Right ventricle myocardium inferior (tissue), 1 donor: ENCODE measurements around the gene DCTPP1. TPM values are rescaled to one million over a fixed set of nuclear protein-coding genes. Genes with fewer than 3 reads are reported as not detected.

ENCODE experiments used
- ATAC-seq: fragments of 200-7000 bp; cut with Tn5 transposase; one replicate; pipeline ENCODE4 v1.9.1; 2020; ENCODE audit warnings: mild to moderate bottlenecking, moderate library complexity
- DNase-seq: peaks from one replicate; pipeline ENCODE4 v3.0.0; 2021; ENCODE audit errors: missing footprints
- intact Hi-C: fragments of 100-400 bp; cut with DNase I; formaldehyde crosslinking; loops from one replicate; pipeline ENCODE4 v1.11.0; 2022
- total RNA-seq: library from RNA; stranded (reverse); fragmentation: NEBNext Ultra II Directional; extraction: Animal tissue kit (Norgen Biotek cat#: 25700); gene quantifications from one replicate; pipeline ENCODE4 v1.2.1, GENCODE V29; 2021
- donor health status: DM: no; HTN: yes; CAD: no; lungs with severe emphysema.

DCTPP1 gene
- total RNA-seq, 1 donor from 2014 or later, result 35.2 TPM

DNA sequence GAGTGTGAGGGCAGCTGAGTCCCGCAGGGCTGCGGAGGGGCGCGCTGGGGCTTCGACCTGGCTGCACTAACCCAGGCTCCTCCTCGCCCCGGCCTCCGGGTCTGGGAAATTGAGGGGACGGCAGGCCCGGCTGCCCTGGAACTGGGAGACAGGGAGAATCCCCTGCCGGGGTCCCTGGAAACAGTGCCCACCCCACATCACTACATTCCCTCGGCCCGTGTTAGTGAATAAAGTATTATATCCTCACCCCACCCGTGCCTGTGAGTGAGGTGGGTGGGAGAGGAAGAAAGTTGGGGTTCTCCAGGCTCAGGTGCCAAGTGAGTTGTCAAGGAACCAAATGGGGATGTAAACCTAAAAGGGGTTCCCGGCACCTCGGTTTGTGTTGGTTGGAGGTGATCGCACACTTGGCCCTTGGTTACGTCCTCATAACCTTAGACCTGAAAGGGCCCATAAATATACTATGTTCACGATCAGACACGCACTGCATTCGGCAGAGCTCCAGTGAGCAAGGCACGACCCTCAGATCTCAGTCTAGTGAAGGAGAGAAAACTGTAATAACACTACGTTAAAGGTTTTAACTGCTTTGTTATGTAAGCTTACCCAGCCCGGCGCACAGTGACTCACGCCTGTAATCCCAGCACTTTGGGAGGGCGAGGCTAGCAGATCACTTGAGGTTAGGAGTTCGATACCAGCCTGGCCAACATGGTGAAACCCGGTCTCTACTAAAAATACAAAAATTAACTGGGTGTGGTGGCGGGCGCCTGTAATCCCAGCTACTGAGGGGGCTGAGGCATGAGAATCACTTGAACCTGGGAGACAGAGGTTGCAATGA is 11.3 kb downstream of the DCTPP1 start:
- intact Hi-C loops, result no loop called here

DNA sequence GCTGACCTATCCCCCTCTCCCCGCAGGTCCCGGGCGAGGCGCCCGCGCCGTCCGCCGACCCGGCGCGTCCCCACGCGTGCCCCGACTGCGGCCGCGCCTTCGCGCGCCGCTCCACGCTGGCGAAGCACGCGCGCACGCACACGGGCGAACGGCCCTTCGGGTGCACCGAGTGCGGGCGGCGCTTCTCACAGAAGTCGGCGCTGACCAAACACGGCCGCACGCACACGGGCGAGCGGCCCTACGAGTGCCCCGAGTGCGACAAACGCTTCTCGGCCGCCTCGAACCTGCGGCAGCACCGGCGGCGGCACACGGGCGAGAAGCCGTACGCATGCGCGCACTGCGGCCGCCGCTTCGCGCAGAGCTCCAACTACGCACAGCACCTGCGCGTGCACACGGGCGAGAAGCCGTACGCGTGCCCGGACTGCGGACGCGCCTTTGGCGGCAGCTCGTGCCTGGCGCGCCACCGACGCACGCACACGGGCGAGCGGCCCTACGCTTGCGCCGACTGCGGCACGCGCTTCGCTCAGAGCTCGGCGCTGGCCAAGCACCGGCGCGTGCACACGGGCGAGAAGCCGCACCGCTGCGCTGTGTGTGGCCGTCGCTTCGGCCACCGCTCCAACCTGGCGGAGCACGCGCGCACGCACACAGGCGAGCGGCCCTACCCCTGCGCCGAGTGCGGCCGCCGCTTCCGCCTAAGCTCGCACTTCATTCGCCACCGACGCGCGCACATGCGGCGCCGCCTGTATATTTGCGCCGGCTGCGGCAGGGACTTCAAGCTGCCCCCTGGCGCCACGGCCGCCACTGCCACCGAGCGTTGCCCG is 12.1 kb downstream of the DCTPP1 start:
- intact Hi-C loops, result no loop called here
- peak; percentile 94 for ATAC-seq
- peak; percentile 92 for DNase-seq

More for the DNA sequence above, 11.3 kb downstream of the DCTPP1 start:
- DNase-seq, result no peak
- no peak for ATAC-seq

DNA sequence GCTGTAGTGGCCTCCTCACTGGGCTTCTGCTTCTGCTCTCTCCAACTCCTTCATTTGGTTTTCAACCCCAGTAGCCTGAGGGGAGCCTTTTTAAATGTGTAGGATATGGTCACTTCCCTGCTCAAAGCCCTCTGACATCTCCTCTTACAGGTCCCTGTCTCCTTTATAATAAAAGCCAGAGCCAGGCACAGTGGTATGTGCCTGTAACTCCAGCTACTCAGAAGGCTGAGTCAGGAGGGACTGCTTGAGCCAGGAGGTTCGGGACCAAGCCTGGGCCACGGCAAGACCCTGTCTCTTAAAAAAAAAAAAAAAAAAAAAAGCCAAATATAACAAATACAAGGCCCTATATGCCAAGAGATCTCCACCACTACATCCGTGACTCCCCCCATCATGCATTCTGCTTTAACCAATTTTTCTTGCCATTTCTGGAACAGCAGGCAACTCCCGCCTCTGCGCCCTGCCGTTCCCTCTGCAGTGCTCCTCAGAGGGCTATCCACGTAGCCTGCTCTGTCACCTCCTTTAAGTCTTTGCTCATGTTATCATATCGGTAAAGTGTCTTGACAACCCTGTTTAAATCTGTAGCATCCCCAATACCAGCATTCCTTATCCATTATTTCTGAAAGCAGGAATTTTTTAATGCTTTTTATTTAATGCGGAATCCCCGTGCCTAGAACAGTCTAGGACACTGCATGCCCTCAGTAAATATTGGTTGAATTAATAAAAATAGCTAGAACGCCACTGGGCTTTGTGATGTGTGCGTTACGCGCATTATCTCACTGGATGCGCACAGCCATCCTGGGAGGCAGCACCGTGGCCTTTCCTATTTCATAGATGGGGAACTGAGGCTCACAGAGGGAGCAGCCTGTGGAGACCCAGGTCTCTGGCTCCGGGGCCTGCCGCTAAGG is 13.0 kb downstream of the DCTPP1 start:
- intact Hi-C loops, result no loop called here
- DNase-seq, result no peak

GRCh38 chr16:30416047-30416603 is 13.7 kb downstream of the DCTPP1 start:
- intact Hi-C loops, result no loop called here
- ATAC-seq, result no peak
- no peak for DNase-seq

More for the DNA sequence above, 13.0 kb downstream of the DCTPP1 start:
- ATAC-seq, result no peak

GRCh38 chr16:30414159-30414558 is 15.7 kb downstream of the DCTPP1 start:
- intact Hi-C loops, result no loop called here
- DNase-seq, result no peak
- ATAC-seq, result no peak

GRCh38 chr16:30413112-30413806 is 16.6 kb downstream of the DCTPP1 start:
- ATAC-seq (no peak), DNase-seq (no peak)
- intact Hi-C loops, result no loop called here

- DNase-seq, result peak; percentile 92
- intact Hi-C loops, result loop anchor here (5.0 kb wide), 1 partner anchor 312 kb away; the partner anchor contains the start of gene YPEL3
Observed at GRCh38 chr16:30409125-30410060, 20.4 kb downstream of the DCTPP1 start.

DNA sequence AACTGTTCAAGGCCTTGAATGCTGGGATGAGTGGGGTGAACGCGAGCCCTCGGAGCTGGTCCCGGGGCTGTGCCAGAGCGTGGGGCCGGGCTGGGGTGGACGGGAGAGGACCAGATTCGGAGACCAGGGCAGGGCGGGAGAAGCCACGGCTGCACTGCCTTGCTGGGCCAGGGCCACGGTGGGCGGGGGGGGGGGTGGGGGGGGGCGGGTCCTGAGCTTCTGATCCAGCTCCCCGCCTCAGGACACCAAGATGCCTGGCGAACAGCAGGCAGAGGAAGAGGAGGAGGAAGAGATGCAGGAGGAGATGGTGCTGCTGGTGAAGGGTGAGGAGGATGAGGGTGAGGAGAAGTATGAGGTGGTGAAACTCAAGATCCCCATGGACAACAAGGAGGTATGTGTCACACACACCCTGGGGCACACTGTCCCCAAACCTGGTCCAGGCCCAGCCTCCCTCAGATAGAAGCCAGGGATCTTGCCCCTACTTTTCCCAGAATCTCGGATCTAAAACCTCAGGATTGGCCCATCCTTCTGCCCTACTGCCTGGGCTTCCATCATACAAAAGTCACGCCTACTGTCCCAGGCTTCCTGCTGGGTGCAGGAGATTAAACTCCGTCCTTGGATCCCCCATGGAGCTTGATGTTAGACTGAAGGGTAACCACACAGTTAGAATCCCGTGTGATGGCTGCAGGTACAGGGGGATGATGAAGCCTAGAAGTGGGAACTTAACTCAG is 21.9 kb downstream of the DCTPP1 start:
- intact Hi-C loops, result loop anchor here (5.0 kb wide), 1 partner anchor 311 kb away; the partner anchor contains the start of gene YPEL3
- no peak for DNase-seq
- ATAC-seq, result peak; percentile 24

More at GRCh38 chr16:30409125-30410060, 20.4 kb downstream of the DCTPP1 start:
- ATAC-seq, result peak; percentile 79

DNA sequence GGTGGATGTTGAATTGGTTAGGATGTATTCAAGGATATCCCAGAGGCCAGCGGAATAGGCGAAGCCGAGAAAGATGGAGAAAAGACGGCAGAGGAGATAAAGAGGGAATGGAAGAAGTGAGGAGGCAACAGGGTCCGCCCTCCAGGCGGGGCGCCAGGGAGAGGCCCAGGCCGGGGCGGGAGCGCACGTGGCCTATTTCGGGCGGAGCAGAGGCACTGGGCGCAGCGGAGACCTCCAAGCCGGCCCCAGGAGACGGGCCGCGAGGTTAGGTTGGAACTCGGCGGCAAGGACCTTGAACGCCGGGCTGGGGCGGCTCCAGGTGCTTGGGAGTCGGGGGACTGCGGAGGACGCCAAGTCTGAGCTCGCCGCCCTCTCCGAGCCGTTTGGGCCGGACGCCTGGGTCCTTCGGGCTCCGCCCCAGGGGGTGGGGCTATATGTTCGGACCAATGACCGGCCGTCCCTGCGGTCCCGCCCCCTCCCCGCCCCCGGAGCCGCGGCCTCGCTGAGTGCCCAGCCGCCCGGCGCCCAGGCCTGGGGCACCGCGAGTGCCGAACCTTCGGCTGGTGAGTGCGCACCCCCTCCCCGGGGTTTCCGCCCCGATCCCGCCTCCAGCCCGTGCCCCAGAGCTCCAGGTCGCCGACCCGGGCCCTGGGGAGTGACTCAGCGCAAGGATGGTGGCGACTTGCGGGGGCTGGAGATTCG is 22.6 kb downstream of the DCTPP1 start, which contains the start of gene ZNF771:
Gene ZNF771, plus strand, starts transcription at position 505 of the 702 bp plus-strand sequence. CDS start 448 bp downstream, outside the sequence.
- DNase-seq (peak; percentile 97), ATAC-seq (peak; percentile 97)
- intact Hi-C loops, result loop anchor here (5.0 kb wide), 1 partner anchor 310 kb away; the partner anchor contains the start of gene YPEL3

DNA sequence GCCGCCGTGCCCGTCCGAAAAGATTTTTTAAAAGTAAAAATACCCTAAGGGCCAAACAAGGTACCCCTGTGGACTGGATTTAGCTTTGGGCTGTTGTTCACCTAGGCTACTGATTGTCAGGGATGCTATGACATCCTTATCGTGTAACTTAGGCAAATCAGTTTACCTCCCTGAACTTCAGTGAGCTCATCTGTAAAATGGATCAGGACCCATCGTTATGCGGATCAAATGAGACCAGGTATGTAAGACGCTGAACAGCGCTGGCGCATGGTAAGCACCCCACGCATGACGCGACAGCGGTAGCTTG is 23.1 kb downstream of the DCTPP1 start:
- ATAC-seq (no peak), DNase-seq (no peak)
- intact Hi-C loops, result loop anchor here (5.0 kb wide), 1 partner anchor 309 kb away; the partner anchor contains the start of gene YPEL3

- no peak for ATAC-seq
- intact Hi-C loops, result no loop called here
- DNase-seq, result no peak
Observed at GRCh38 chr16:30401768-30402425, 27.9 kb downstream of the DCTPP1 start.

GRCh38 chr16:30399435-30400186 is 30.2 kb downstream of the DCTPP1 start:
- intact Hi-C loops, result no loop called here
- no peak for DNase-seq
- no peak for ATAC-seq

GRCh38 chr16:30398661-30399434 is 31.0 kb downstream of the DCTPP1 start:
- ATAC-seq (no peak), DNase-seq (no peak)
- intact Hi-C loops, result no loop called here
